Ectodermal cell (in vitro differentiated cells): Measurements from ENCODE around the gene PHGDH.

ENCODE experiments used
- H3K27ac ChIP-seq: 2 replicates; pipeline ENCODE4 v1.7.0; 2013; ENCODE audit warnings: mild to moderate bottlenecking, low read depth, low read length; ENCODE audit not compliant: insufficient read depth, poor library complexity, severe bottlenecking
- H3K27me3 ChIP-seq: 2 replicates; pipeline ENCODE4 v1.7.0; 2013; ENCODE audit warnings: mild to moderate bottlenecking, low read length; ENCODE audit not compliant: insufficient read depth, control insufficient read depth, poor library complexity, severe bottlenecking
- H3K36me3 ChIP-seq: one replicate; pipeline ENCODE4 v1.7.0; 2013; ENCODE audit warnings: low read length; ENCODE audit not compliant: control insufficient read depth, insufficient read depth
- H3K4me1 ChIP-seq: one replicate; pipeline ENCODE4 v1.7.0; 2013; ENCODE audit warnings: low read length; ENCODE audit not compliant: control insufficient read depth, insufficient read depth
- H3K4me3 ChIP-seq: 2 replicates; pipeline ENCODE4 v1.7.0; 2013; ENCODE audit warnings: low read depth, low read length, control low read depth; ENCODE audit not compliant: insufficient read depth
- H3K9me3 ChIP-seq: 2 replicates; pipeline ENCODE4 v1.7.0; 2013; ENCODE audit warnings: mild to moderate bottlenecking, low read length, moderate library complexity; ENCODE audit not compliant: control insufficient read depth
- WGBS, 2 experiments: methylation state at CpG; one replicate each; pipeline ENCODE4 v1.1.7; 2013; ENCODE audit warnings: missing lambda C conversion rate in 2 of 2; 5-methylcytosine and 5-hydroxymethylcytosine counted together

PHGDH gene

GRCh38 chr1:119713039-119713748 lies 1.5 kb downstream of the PHGDH start:
- Histone ChIP-seq H3K4me1 (peaks cover 27% of the 10 kb centered on the region), H3K36me3 (no peaks in the 10 kb centered on the region), H3K27ac (peak overlapping the region; percentile 87), H3K4me3 (peak overlapping the region; percentile 71), H3K27me3 (no peaks in the 10 kb centered on the region), H3K9me3 (no peaks in the 10 kb centered on the region)
- WGBS, 2 experiments: 2 to 3% methylated on average over 17 of the region's 17 CpGs

- H3K27ac ChIP-seq: peak overlapping the region; percentile 87
- H3K4me3 ChIP-seq: peak overlapping the region; percentile 71
These were observed 2.2 kb downstream of the PHGDH start for GRCh38 chr1:119713749-119714456.

GRCh38 chr1:119714583-119714982 lies 2.8 kb downstream of the PHGDH start:
- no peaks in the 10 kb centered on the region for H3K27me3 ChIP-seq
- no peak overlapping the region for H3K4me3 ChIP-seq
- H3K27ac ChIP-seq: no peak overlapping the region
- H3K9me3 ChIP-seq: no peaks in the 10 kb centered on the region
- no peaks in the 10 kb centered on the region for H3K36me3 ChIP-seq
- H3K4me1 ChIP-seq: peaks cover 27% of the 10 kb centered on the region
- WGBS, 2 experiments: 92 to 95% methylated on average over 8 of the region's 8 CpGs

More at GRCh38 chr1:119713749-119714456, 2.2 kb downstream of the PHGDH start:
- Histone ChIP-seq H3K36me3 (no peaks in the 10 kb centered on the region), H3K27me3 (no peaks in the 10 kb centered on the region), H3K9me3 (no peaks in the 10 kb centered on the region), H3K4me1 (peaks cover 27% of the 10 kb centered on the region)
- WGBS, 2 experiments: 45 to 47% methylated on average over 6 of the region's 6 CpGs

GRCh38 chr1:119715542-119715941 lies 3.8 kb downstream of the PHGDH start:
- peaks cover 27% of the 10 kb centered on the region for H3K4me1 ChIP-seq
- WGBS, 2 experiments: 79 to 80% methylated on average over 5 of the region's 5 CpGs
- no peaks in the 10 kb centered on the region for H3K27me3 ChIP-seq
- H3K36me3 ChIP-seq: peaks cover 2% of the 10 kb centered on the region
- no peak overlapping the region for H3K27ac ChIP-seq
- H3K9me3 ChIP-seq: no peaks in the 10 kb centered on the region
- no peak overlapping the region for H3K4me3 ChIP-seq

GRCh38 chr1:119718409-119718808 lies 6.7 kb downstream of the PHGDH start:
- no peaks in the 10 kb centered on the region for H3K27me3 ChIP-seq
- H3K4me1 ChIP-seq: peaks cover 27% of the 10 kb centered on the region
- H3K9me3 ChIP-seq: no peaks in the 10 kb centered on the region
- no peak overlapping the region for H3K27ac ChIP-seq
- H3K36me3 ChIP-seq: peaks cover 25% of the 10 kb centered on the region
- H3K4me3 ChIP-seq: no peak overlapping the region

- Histone ChIP-seq H3K27me3 (no peaks in the 10 kb centered on the region), H3K36me3 (peaks cover 31% of the 10 kb centered on the region), H3K4me1 (peaks cover 26% of the 10 kb centered on the region), H3K4me3 (no peak overlapping the region), H3K9me3 (no peaks in the 10 kb centered on the region), H3K27ac (no peak overlapping the region)
- WGBS, 2 experiments: 96 to 99% methylated on average over 3 of the region's 3 CpGs
These were observed 7.2 kb downstream of the PHGDH start for GRCh38 chr1:119718972-119719371.

GRCh38 chr1:119720866-119721440 lies 9.2 kb downstream of the PHGDH start:
- WGBS, 2 experiments: 88 to 89% methylated on average over 11 of the region's 11 CpGs
- Histone ChIP-seq H3K4me3 (no peak overlapping the region), H3K27me3 (no peaks in the 10 kb centered on the region), H3K9me3 (no peaks in the 10 kb centered on the region), H3K27ac (no peak overlapping the region), H3K4me1 (peaks cover 6% of the 10 kb centered on the region), H3K36me3 (peaks cover 49% of the 10 kb centered on the region)

- H3K36me3 ChIP-seq: peaks cover 58% of the 10 kb centered on the region
- H3K9me3 ChIP-seq: no peaks in the 10 kb centered on the region
- no peaks in the 10 kb centered on the region for H3K27me3 ChIP-seq
- WGBS, 2 experiments: 93 to 97% methylated on average over 5 of the region's 5 CpGs
- H3K4me3 ChIP-seq: no peak overlapping the region
- no peaks in the 10 kb centered on the region for H3K4me1 ChIP-seq
- H3K27ac ChIP-seq: no peak overlapping the region
These were observed 10.2 kb downstream of the PHGDH start for GRCh38 chr1:119721896-119722295.

GRCh38 chr1:119724611-119725218 lies 13.0 kb downstream of the PHGDH start:
- H3K36me3 ChIP-seq: peaks cover 79% of the 10 kb centered on the region
- 82 to 95% methylated on average over 7 to 8 of the region's 8 CpGs for WGBS, 2 experiments

GRCh38 chr1:119725626-119726025 lies 13.9 kb downstream of the PHGDH start:
- Histone ChIP-seq H3K9me3 (no peaks in the 10 kb centered on the region), H3K27me3 (no peaks in the 10 kb centered on the region), H3K27ac (no peak overlapping the region), H3K36me3 (peaks cover 81% of the 10 kb centered on the region), H3K4me1 (no peaks in the 10 kb centered on the region), H3K4me3 (no peak overlapping the region)
- 96 to 97% methylated on average over 5 of the region's 5 CpGs for WGBS, 2 experiments

More at GRCh38 chr1:119724611-119725218, 13.0 kb downstream of the PHGDH start:
- H3K4me3 ChIP-seq: no peak overlapping the region
- H3K4me1 ChIP-seq: no peaks in the 10 kb centered on the region
- no peak overlapping the region for H3K27ac ChIP-seq
- no peaks in the 10 kb centered on the region for H3K27me3 ChIP-seq
- H3K9me3 ChIP-seq: no peaks in the 10 kb centered on the region
